ENCODE measurements around the gene THRSP.
"Not testable (repeated sequence)": the region's sequence is repeated elsewhere in the genome, so short reads cannot be mapped to it uniquely, and the experiment has no call there.

THRSP gene

GRCh38 chr11:78031629-78032028, 32.0 kb upstream of the THRSP start:
- Histone ChIP-seq H3K9me3 (ENCODE audit: low read length) (no peaks in the 10 kb centered on the region), H3K36me3 (ENCODE audit: insufficient read depth, low read length) (no peaks in the 10 kb centered on the region), H3K27me3 (ENCODE audit: insufficient read depth, low read length) (no peaks in the 10 kb centered on the region), H3K4me1 (ENCODE audit: insufficient read depth, low read length) (peaks cover 9% of the 10 kb centered on the region), H2AFZ (ENCODE audit: low read depth, low read length) (no peak overlapping the region), H3K4me3 (ENCODE audit: low read length) (no peak overlapping the region)

GRCh38 chr11:78032090-78032489, 31.6 kb upstream of the THRSP start:
- Histone ChIP-seq H3K4me1 (ENCODE audit: insufficient read depth, low read length) (peaks cover 9% of the 10 kb centered on the region), H2AFZ (ENCODE audit: low read depth, low read length) (no peak overlapping the region), H3K4me3 (ENCODE audit: low read length) (no peak overlapping the region), H3K36me3 (ENCODE audit: insufficient read depth, low read length) (no peaks in the 10 kb centered on the region), H3K9me3 (ENCODE audit: low read length) (no peaks in the 10 kb centered on the region), H3K27me3 (ENCODE audit: insufficient read depth, low read length) (no peaks in the 10 kb centered on the region)

- Histone ChIP-seq H2AFZ (ENCODE audit: low read depth, low read length) (no peak overlapping the region), H3K4me3 (ENCODE audit: low read length) (no peak overlapping the region)
These were observed 30.6 kb upstream of the THRSP start for GRCh38 chr11:78033040-78033439.

GRCh38 chr11:78034623-78035022, 29.0 kb upstream of the THRSP start:
- Histone ChIP-seq H2AFZ (ENCODE audit: low read depth, low read length) (no peak overlapping the region), H3K9me3 (ENCODE audit: low read length) (no peaks in the 10 kb centered on the region), H3K4me3 (ENCODE audit: low read length) (no peak overlapping the region), H3K27me3 (ENCODE audit: insufficient read depth, low read length) (no peaks in the 10 kb centered on the region), H3K36me3 (ENCODE audit: insufficient read depth, low read length) (no peaks in the 10 kb centered on the region), H3K4me1 (ENCODE audit: insufficient read depth, low read length) (peaks cover 9% of the 10 kb centered on the region)

More at GRCh38 chr11:78033040-78033439, 30.6 kb upstream of the THRSP start:
- Histone ChIP-seq H3K27me3 (ENCODE audit: insufficient read depth, low read length) (no peaks in the 10 kb centered on the region), H3K36me3 (ENCODE audit: insufficient read depth, low read length) (no peaks in the 10 kb centered on the region), H3K4me1 (ENCODE audit: insufficient read depth, low read length) (peaks cover 9% of the 10 kb centered on the region), H3K9me3 (ENCODE audit: low read length) (no peaks in the 10 kb centered on the region)

GRCh38 chr11:78036313-78036712, 27.3 kb upstream of the THRSP start:
- Histone ChIP-seq H3K4me1 (ENCODE audit: insufficient read depth, low read length) (no peaks in the 10 kb centered on the region), H2AFZ (ENCODE audit: low read depth, low read length) (no peak overlapping the region), H3K36me3 (ENCODE audit: insufficient read depth, low read length) (no peaks in the 10 kb centered on the region), H3K4me3 (ENCODE audit: low read length) (no peak overlapping the region), H3K9me3 (ENCODE audit: low read length) (no peaks in the 10 kb centered on the region), H3K27me3 (ENCODE audit: insufficient read depth, low read length) (no peaks in the 10 kb centered on the region)

- no peaks in the 10 kb centered on the region for H3K27me3 ChIP-seq (ENCODE audit: insufficient read depth, low read length)
- no peak overlapping the region for H3K4me3 ChIP-seq (ENCODE audit: low read length)
- H3K9me3 ChIP-seq (ENCODE audit: low read length), result no peaks in the 10 kb centered on the region
- no peak overlapping the region for H2AFZ ChIP-seq (ENCODE audit: low read depth, low read length)
- no peaks in the 10 kb centered on the region for H3K36me3 ChIP-seq (ENCODE audit: insufficient read depth, low read length)
- no peaks in the 10 kb centered on the region for H3K4me1 ChIP-seq (ENCODE audit: insufficient read depth, low read length)
These were observed 26.6 kb upstream of the THRSP start for GRCh38 chr11:78037056-78037455.

- Histone ChIP-seq H3K4me1 (ENCODE audit: insufficient read depth, low read length) (no peaks in the 10 kb centered on the region), H3K36me3 (ENCODE audit: insufficient read depth, low read length) (no peaks in the 10 kb centered on the region), H2AFZ (ENCODE audit: low read depth, low read length) (no peak overlapping the region), H3K9me3 (ENCODE audit: low read length) (no peaks in the 10 kb centered on the region), H3K4me3 (ENCODE audit: low read length) (no peak overlapping the region), H3K27me3 (ENCODE audit: insufficient read depth, low read length) (no peaks in the 10 kb centered on the region)
These were observed 25.6 kb upstream of the THRSP start for GRCh38 chr11:78037825-78038620.

GRCh38 chr11:78038697-78039313, 24.9 kb upstream of the THRSP start:
- Histone ChIP-seq H2AFZ (ENCODE audit: low read depth, low read length) (no peak overlapping the region), H3K4me3 (ENCODE audit: low read length) (no peak overlapping the region), H3K36me3 (ENCODE audit: insufficient read depth, low read length) (no peaks in the 10 kb centered on the region), H3K9me3 (ENCODE audit: low read length) (no peaks in the 10 kb centered on the region), H3K4me1 (ENCODE audit: insufficient read depth, low read length) (no peaks in the 10 kb centered on the region), H3K27me3 (ENCODE audit: insufficient read depth, low read length) (no peaks in the 10 kb centered on the region)

GRCh38 chr11:78039391-78039918, 24.2 kb upstream of the THRSP start:
- Histone ChIP-seq H3K4me1 (ENCODE audit: insufficient read depth, low read length) (no peaks in the 10 kb centered on the region), H3K36me3 (ENCODE audit: insufficient read depth, low read length) (no peaks in the 10 kb centered on the region), H2AFZ (ENCODE audit: low read depth, low read length) (no peak overlapping the region), H3K9me3 (ENCODE audit: low read length) (no peaks in the 10 kb centered on the region), H3K27me3 (ENCODE audit: insufficient read depth, low read length) (no peaks in the 10 kb centered on the region), H3K4me3 (ENCODE audit: low read length) (no peak overlapping the region)

- no peaks in the 10 kb centered on the region for H3K36me3 ChIP-seq (ENCODE audit: insufficient read depth, low read length)
- H2AFZ ChIP-seq (ENCODE audit: low read depth, low read length), result no peak overlapping the region
- H3K4me3 ChIP-seq (ENCODE audit: low read length), result no peak overlapping the region
- H3K9me3 ChIP-seq (ENCODE audit: low read length), result no peaks in the 10 kb centered on the region
- H3K4me1 ChIP-seq (ENCODE audit: insufficient read depth, low read length), result no peaks in the 10 kb centered on the region
- no peaks in the 10 kb centered on the region for H3K27me3 ChIP-seq (ENCODE audit: insufficient read depth, low read length)
These were observed 23.6 kb upstream of the THRSP start for GRCh38 chr11:78039919-78040671.

GRCh38 chr11:78040691-78041379, 22.8 kb upstream of the THRSP start:
- Histone ChIP-seq H3K36me3 (ENCODE audit: insufficient read depth, low read length) (no peaks in the 10 kb centered on the region), H3K27me3 (ENCODE audit: insufficient read depth, low read length) (no peaks in the 10 kb centered on the region), H3K4me1 (ENCODE audit: insufficient read depth, low read length) (no peaks in the 10 kb centered on the region), H3K4me3 (ENCODE audit: low read length) (no peak overlapping the region), H3K9me3 (ENCODE audit: low read length) (no peaks in the 10 kb centered on the region), H2AFZ (ENCODE audit: low read depth, low read length) (no peak overlapping the region)

- not testable (repeated sequence) for H2AFZ ChIP-seq (ENCODE audit: low read depth, low read length); H3K4me1 ChIP-seq (ENCODE audit: insufficient read depth, low read length); H3K9me3 ChIP-seq (ENCODE audit: low read length); H3K27me3 ChIP-seq (ENCODE audit: insufficient read depth, low read length); H3K36me3 ChIP-seq (ENCODE audit: insufficient read depth, low read length); H3K4me3 ChIP-seq (ENCODE audit: low read length)
These were observed 22.3 kb upstream of the THRSP start for GRCh38 chr11:78041380-78041719.

Data from neuron (in vitro differentiated cells).